Stimulated activated CD8-positive, alpha-beta memory T cell treated with anti-CD3 and anti-CD28 coated beads, Interleukin-15, amount 100 ng/mL, for 24 hours (primary cell): Measurements from ENCODE around the gene CAV3.
"Not testable (repeated sequence)": the region's sequence is repeated elsewhere in the genome, so short reads cannot be mapped to it uniquely, and the experiment has no call there.

Experiments
- DNase-seq: peaks from one replicate; pipeline ENCODE4 v3.0.0-alpha.2; 2020; ENCODE audit warnings: low read depth

The CAV3 gene

DNA sequence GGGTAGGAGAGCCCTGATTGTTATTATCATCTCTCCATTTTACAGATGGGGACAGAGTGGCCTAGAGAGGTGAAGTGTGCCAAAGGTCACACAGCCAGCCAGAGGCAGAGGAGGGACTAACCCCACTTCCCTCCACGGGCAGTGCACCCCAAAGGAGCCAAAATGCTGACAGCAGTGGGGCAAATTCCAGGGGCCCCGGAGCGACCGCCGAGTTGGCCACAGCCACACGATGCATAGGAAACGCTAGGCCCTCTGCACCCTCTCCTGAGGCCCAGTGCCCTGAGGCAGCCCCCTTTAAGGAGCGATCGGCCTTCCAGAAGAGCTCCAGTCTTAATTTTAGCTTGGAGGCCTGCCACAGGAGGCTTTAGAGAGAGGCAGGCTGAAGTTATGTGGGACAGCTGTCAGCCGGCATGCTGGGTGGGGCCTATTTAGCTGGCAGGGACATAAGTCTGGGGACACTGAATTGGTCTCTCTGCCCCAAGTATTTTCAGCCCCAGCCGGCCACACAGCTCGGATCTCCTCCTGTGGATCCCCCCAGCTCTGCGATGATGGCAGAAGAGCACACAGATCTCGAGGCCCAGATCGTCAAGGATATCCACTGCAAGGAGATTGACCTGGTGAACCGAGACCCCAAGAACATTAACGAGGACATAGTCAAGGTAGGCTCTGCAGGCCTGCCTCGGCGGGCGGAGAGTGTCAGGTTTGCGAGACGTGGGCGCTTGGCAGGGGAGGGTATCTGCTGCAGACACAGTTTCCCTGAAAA, at the start of gene CAV3:
Gene CAV3 (plus strand): TSS at position 471 of the 763 bp plus-strand sequence. CDS start 75 bp downstream, at position 546.
- DNase-seq: no peak

DNA sequence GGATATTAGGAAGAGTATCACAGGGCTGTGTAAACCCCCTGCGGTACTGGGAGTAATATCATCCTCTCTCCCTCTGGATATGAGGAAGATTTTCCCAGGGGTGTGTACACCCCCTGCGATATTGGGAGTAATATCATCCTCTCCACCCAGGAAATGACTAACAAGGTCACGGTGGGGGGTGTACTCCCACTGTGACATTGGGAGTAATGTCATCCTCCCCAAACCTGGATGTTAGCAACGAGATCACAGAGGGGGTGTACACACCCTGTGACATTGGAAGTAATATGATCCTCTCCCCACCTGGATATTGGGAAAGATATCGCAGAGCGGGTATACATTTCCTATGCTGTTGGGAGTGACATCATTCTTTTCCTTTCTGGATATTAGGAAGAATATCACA, 48.6 kb upstream of the CAV3 start:
- not testable (repeated sequence) for DNase-seq

DNA sequence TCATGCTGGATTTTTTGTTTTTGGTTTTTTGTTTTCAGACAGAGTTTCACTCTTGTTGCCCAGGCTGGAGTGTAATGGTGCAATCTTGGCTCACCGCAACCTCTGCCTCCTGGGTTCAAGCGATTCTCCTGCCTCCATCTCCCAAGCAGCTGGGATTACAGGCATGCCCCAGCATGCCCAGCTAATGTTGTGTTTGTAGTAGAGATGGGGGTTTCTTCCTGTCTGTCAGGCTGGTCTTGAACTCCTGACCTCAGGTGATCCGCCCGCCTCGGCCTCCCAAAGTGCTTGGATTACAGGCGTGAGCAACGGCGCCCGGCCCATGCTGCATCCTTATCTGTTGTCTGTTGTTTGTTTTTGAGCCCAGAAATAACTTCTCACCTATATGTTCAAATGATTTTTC, 42.3 kb upstream of the CAV3 start:
- DNase-seq: not testable (repeated sequence)

DNA sequence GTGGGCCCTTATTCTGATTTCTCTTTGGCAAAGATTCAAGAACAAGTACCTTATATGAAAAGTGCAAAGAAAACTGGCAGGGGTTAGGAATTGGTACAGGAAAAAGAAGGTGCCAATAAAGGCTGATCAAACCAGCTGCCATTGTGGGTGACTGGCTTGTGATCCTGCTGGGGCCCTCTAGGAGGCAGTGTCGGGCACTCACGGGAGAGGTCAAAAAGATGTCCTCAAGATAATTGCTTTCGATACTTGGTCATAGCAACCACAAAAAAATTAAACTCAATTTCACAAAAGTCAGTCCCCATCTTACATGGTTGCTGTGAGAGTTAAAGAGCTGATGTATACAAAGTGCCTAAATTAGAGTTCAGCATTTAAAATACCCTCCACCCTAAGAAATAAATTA, 31.0 kb upstream of the CAV3 start:
- no peak for DNase-seq

DNA sequence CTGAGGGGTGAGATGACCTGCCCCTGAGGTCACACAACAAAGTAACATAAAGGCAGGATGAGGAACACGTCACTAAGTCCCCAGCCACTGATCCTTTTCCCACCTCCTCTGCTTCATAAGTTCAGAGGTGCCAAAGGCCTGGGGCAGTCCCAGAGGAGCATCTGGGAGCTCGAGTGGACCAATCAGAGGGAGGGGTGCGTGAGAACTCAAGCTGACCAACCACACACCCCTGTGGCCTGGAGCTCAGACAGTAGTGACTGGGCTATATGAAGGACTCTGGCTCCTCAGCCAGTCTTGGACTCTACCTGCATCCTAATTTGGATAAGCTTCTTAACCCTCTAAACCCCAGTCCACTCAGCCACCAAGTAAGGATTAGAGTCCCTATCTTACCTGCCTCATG, 28.0 kb upstream of the CAV3 start:
- DNase-seq: no peak

DNA sequence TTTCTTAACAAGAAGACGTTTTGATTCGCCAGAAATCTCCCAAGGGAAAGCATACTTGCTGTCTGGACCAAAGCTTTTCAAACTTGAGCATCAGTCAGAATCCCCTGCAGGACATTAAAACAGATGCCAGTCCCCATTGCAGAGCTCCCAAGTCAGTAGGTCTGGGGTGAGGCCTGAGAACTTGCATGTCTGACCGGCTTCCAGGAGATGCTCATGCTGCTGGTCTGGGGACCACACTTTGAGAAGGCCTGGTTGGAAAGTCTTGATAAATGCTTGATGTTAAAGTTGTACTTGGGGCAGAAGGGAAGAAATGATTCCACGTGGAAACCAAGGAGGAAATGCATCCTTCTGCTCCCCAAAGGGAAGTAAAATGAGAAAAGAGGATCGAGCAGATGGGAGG, 24.3 kb upstream of the CAV3 start:
- no peak for DNase-seq

DNA sequence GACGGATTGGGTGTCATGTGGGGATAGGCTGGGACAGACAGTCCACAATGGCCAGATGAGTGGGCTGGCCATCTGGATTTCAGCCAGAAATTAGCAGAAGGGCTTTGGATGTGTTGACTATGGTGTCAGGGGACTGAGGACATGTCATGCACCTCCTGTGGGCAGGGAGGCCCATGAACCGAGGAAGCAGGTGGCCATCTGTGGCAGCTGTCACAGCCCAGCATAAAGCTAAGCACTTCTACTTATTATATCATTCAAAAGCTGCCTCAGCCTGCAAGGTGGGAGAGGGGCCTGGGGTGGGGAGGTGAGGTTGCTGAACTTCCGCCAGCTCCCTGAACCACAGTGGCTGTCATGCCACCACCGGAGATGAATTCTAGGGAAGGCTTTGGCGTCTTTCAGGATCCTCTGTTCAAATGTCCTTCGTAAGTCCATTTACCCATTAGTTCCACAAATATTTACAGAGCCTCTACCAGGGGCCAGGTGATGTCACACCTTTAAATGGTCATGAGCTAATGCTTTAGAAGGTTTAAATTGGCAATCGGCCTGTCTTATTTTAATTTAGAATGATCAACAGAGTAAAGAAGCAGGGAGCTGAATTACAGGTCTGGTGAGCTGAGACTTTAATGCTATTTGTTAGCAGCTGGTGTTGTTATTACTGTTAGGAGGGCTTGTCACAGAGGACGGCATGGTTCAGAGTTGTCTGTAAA, 23.6 kb upstream of the CAV3 start:
- no peak for DNase-seq

DNA sequence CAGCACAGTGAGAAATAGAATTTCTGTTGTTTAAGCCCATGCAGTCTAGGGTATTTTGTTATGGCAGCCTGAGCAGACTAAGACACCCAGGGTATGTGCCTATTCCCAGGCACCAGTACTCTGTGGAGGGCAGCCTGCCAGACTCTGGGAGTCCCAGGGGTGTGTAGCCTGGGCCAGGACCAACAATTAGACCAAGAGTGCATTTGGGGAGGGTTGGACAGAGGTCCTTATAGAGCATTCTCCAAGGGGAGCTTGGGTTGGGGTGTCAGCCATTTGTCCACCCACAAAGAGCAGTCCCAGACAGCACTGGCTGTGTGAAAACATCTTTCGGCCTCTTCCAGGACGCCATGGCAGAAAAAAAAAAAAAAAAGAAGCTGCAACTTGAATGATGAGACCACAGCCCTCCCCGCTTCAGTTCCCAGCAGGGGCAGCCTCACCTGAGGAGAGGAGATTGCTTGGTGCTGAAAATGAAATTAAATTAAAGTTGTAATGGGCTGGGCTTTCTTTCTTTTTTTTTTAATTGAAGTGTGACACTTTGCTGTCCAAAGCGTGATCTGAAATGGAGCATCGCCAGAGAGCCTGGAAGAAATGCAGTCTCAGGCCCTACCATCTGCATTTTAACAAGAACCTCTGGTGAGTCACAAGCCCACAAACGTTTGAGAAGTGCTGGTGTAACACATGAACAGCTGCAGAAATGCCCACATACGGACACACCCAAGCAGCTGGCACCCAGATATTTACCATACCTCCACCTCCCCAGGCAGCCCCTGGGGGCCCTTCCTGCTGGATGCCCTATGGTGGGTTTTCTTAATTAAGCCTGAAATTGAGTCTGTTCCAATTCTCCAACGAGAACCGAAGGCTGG, 21.3 kb upstream of the CAV3 start:
- DNase-seq: no peak

DNA sequence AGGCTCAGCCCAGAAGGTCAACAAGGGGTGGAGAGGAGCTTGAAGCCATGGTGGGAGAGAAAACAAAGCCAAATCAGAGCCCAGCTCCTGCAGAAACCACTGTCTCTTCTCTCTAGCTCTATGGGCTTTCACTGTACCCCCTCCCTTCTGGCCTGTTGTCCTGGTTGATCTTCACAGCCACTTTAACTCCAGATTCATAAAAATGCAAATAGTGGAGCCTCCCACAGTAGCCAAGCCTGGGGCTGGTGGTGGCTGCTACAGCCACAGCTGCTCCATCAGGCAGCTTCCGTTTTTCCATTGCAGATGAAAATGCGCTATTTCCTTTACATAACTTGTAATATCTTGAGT, 20.7 kb upstream of the CAV3 start:
- DNase-seq: no peak

DNA sequence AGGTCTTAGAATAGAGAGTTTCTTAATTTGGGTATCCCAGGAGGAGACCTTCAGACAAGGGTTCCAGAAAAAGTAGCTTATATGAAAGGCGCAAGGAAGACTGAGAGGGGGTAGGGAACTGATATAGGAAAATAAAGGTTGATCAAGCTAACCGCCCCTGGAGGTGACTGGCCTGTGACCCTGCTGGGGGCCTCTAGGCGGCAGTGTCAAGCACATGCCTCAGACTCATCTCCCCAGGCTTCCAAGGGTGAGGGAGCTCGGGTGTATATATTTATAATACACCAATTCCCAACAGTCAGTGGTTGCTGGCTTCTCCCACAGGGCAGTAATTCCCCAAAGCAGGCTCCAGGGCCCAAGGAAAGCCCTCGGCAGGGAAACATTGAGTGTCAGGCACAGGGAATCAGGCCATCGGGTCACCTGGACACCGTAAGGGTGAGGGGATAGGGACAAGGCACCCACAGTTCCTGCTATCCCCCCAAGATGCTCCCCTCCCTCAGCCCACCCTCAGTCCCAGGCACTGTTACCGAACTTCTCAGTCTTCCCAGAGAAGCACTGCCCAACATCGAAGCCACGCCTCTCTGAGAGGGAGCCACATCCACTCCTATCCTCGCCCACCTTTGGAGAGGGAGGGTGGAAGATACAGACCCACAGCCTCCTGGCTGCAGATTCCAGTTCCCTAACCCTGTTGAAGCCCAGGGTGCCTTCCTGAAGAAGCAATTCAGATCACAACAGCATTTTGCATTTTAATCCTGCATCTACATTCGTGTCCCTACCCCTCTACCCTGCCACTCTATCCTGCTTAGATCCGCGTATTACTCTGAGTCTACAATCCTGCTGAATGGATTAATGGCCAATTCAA, 19.5 kb upstream of the CAV3 start:
- no peak for DNase-seq

DNA sequence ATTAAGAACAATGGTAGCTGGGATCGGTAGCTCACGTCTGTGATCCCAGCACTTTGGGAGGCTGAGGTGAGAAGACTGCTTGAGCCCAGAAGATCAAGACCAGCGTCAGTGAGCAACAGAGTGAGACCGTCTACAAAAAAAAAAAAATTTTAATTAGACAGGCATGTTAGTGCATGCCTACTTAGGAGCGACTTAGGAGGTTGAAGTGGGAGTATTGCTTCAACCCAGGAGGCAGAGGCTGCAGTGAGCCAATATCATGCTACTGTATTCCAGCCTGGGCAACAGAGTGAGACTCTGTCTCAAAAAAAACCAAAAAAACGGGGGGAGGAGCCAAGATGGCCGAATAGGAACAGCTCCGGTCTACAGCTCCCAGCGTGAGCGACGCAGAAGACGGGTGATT, 17.8 kb upstream of the CAV3 start:
- DNase-seq: not testable (repeated sequence)

DNA sequence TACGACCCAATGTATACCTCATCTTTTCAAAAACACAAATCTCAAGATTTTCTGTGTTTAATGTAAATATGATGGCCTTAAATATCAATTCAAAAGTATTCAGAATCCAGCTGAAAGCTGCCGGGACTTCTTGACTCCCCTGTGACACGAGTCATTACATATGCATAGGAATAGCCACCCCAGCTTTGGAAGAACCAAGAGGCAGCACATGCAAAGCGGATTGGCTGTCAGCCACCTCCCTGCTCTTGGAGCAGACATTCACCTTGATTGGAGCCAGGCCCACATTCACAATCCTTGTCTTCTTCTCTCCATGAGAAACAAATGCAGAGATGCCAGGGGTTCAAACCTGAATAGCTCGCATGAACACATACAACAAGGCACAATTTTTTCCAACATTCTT, 10.8 kb upstream of the CAV3 start:
- no peak for DNase-seq

DNA sequence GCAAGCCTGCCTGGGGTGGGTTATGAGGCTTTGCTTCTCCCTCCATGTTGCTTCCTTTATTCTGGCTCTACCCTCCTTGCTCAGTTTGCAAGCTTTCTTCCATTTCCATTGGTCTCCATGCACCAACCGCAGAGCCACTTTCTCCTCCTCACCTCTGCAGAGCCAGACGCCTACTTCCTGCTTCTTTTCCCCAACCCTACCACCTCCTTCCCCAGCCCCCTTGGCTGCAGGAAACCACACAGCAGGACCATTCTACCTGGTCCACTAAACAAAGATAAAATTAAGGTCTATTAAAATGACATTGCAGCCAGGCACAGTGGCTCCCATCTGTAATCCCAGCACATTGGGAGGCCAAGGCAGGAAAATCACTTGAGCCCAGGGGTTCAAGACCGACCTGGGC, 10.0 kb upstream of the CAV3 start:
- no peak for DNase-seq

DNA sequence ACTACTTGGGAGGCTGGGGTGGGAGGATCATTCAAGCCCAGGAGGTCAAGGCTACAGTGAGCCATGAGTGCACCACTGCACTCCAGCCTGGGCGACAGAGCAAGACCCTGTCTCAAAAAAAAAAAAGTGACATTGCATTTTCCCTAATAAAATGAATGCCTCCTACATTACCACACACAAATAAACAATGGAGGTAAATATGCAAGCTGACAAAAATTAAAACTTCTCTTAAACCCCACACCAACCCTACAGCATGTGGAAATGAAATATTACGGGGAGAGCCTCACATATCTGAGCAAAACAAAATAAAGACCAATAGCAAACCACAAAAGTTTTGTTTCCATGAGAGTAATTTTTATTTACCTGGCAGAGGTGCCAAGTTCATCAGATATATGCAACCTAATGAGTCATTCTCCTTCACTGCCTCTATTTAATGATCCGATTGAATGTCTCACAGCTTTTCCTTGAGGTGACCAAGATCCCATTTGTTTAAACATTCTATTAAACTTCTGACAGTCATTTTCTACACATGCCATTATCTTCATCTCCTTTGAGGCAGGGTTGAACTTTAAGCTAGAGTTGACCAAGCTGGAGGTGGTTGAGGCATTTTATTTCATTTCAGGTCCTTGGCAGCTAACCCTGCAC, 9.4 kb upstream of the CAV3 start:
- no peak for DNase-seq

DNA sequence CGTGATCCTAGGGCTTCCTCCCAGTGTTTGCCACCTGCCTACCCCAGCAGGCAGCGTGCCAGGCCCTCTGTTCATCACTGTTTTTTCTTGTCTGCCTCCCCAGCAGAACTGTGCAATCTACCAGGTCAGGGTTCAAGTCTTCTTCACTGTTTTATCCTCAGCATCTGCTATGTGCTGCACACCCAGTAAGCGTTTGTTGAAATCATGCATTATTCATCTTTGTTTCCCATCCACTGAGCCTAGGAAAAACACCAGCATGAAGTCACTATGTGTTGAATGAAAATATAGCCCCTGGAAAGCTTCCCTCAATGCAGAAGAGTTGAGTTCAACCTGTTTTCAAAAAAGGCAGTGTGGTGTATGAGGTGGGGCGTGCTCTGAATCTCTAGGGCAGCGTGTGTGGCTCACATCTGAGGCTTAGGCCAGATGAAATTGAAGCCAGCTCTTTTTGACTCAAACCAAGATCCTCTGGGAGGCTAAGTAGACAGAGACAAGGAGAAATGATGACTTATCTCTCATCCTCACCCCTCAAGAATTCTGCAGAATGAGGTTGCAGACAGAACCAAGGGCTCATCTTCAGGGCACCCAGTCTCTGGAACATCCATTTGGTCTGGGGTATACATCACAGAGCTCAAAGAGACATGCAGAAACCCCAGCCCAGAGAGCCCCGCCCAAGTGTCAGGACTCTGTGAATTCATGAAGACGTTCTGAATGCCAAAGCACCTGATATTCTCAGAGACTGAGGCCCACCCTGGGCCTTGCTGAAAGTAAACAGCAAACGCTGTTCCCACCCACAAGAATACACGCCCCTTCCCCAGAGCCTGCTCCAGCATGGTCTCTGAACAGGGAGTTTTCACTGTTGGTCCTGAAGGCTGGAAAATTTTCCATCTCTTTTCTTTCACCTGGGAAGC, 5.7 kb upstream of the CAV3 start:
- no peak for DNase-seq

DNA sequence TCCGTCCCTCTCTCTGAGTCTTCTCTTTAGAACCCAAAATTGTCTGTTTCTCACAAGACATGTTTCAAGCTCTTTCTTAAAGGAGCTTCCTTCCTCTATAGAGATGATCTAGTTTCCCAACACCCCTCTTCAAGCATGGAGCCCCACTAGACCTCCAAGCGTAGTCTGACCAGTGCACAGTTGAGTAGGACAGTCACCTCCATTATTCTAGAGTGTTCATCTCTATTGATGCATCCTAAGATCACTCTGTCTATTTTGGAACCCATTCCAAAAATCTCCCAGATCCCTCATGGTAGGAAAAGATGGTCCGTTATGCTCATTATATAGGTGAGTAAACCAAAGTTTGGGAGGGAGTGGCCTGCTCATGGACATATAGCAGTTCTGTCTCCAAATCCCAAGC, 4.1 kb upstream of the CAV3 start:
- DNase-seq: no peak

DNA sequence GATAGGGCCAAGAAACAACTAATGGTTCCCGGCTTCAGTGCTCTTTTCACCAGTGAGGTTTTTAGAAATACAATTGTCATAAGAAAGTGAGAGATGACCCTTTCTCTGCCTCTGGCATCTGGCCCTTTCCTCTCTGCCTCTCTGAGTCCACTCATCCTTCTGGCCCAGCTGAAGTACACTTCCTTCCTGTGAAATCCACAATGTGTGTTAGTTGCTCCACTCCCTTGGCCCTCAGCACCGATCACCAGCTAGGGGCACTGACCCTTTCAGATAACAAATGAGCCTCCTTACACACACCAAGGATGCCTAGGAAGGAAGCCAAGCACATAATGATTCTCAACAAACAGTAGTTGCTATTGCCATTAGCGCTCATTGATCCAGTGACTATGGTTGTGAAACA, 2.9 kb upstream of the CAV3 start:
- no peak for DNase-seq

DNA sequence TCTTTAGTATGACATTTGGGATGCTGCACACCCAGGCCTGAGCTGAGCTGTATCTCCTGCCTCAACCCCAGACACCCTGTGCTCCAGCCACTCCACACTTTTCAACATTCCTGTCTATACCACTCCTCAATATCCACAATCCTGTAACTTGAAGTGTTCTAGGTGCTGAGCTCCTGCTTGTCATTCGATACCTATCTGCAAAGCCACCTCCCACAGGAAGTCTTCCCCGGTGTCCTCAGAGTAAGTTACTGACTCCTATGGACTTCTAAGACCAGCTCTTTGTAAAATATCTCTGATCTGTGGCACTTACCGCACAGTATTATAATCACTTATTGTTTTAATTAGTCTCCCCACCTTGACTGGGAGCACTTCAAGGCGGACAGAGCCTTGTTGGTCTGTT, 1.2 kb upstream of the CAV3 start:
- DNase-seq: no peak

DNA sequence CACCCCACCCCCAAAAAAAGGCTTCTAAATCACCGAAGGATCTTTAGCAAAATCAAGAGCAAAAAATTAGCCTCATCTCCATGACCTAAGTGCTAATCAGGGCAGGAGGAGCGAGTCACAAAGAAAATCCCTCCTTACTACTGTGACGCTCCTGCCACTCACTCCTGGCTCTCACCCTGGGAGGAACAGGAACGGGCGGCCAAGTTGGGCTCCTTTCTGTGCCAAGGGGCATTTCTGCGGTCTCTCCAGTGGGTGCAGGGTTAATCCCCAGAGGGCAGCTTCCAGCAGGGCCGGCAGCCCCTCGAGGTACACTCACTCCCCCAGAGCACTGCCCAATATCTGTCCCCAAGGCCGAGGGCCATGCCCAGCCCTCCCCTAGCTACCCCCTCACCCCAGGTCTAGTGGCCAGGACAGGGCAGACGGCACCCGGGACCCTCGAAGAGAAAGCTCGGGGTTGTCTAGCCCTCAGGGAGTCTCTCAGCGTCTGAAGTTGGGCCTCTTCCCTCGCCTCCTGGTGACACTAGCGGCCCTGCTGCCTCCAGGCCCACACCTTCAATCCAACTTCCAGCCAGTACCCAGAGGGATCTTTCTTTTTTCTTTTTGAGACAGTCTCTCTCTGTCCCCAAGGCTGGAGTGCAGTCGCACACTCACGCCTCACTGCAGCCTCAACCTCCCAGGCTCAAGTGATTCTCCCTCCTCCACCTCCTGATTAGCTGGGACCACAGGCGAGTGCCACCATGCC, 706 bp downstream of the CAV3 start:
- DNase-seq: no peak

DNA sequence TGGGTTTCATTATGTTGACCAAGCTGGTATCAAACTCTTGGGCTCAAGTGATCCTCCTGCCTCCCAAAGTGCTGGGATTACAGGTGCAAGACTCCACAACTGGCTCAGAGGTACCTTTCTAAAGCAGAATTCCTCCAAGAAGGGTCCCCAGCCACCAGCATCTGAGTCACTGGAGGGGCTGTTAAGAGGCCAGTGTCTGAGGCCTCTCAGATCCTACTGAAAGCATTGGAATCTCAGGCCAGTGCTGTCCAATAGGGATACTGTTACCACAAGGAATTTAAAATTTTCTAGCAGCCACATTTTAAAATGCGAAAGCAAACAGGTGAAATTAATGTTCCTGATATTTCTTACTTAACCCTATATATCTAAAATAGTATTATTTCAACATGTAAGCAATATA, 1.3 kb downstream of the CAV3 start:
- DNase-seq: no peak
